SU-DHL-6 (cell line): ENCODE measurements around the gene ACAD11.

Source experiments
- H2AFZ ChIP-seq: fragments of 200-600 bp; sonication (generic); 2 replicates; pipeline ENCODE4 v1.6.1; 2014; ENCODE audit warnings: low read depth, mild to moderate bottlenecking, moderate library complexity, mixed read lengths, antibody characterized with exemption, low read length; ENCODE audit not compliant: severe bottlenecking
- H3F3A ChIP-seq: fragments of 200-600 bp; shearing (Covaris generic); 2 replicates; pipeline ENCODE4 v1.6.0; 2016; ENCODE audit warnings: antibody characterized with exemption, mild to moderate bottlenecking; ENCODE audit not compliant: insufficient read depth
- H3K27ac ChIP-seq: fragments of 200-600 bp; sonication (generic); 2 replicates; pipeline ENCODE4 v1.5.1; 2016; ENCODE audit warnings: low read depth, mild to moderate bottlenecking, low read length, moderate library complexity, mixed read lengths
- H3K27me3 ChIP-seq: fragments of 200-600 bp; sonication (generic), shearing (Covaris generic); 2 replicates; pipeline ENCODE4 v1.6.0; 2014; ENCODE audit warnings: mild to moderate bottlenecking, low read length
- H3K36me3 ChIP-seq: fragments of 200-600 bp; sonication (generic); 2 replicates; pipeline ENCODE4 v1.6.1; 2014; ENCODE audit warnings: mild to moderate bottlenecking, low read length, mixed read lengths
- H3K4me2 ChIP-seq: fragments of 300-600, 200-600 bp; shearing (Covaris generic), sonication (generic); 2 replicates; pipeline ENCODE4 v1.6.0; 2014; ENCODE audit warnings: low read length, low read depth, mild to moderate bottlenecking; ENCODE audit not compliant: poor library complexity, severe bottlenecking
- H3K4me3 ChIP-seq: fragments of 200-600 bp; sonication (generic); 2 replicates; pipeline ENCODE4 v1.5.1; 2014; ENCODE audit warnings: antibody characterized with exemption, low read length, mild to moderate bottlenecking, mixed read lengths; ENCODE audit not compliant: insufficient read depth, poor library complexity, severe bottlenecking
- H3K79me2 ChIP-seq: fragments of 200-600 bp; sonication (generic); 2 replicates; pipeline ENCODE4 v1.6.1; 2014; ENCODE audit warnings: mild to moderate bottlenecking, low read length, moderate library complexity; ENCODE audit not compliant: insufficient read depth
- H3K9ac ChIP-seq: fragments of 200-600 bp; sonication (generic); 2 replicates; pipeline ENCODE4 v1.7.0; 2014; ENCODE audit warnings: mild to moderate bottlenecking, low read length
- H3K9me2 ChIP-seq: fragments of 200-600 bp; sonication (generic); replicated peaks from 2 replicates; pipeline ENCODE4 v1.6.1; 2014; ENCODE audit warnings: low read length; ENCODE audit not compliant: insufficient read depth
- H3K9me3 ChIP-seq: fragments of 200-600 bp; sonication (generic); 2 replicates; pipeline ENCODE4 v1.6.1; 2014; ENCODE audit warnings: low read length, mixed read lengths; ENCODE audit not compliant: insufficient read depth
- H4K20me1 ChIP-seq: fragments of 200-600 bp; sonication (generic); 2 replicates; pipeline ENCODE4 v1.6.1; 2014; ENCODE audit warnings: low read depth, mild to moderate bottlenecking, antibody characterized with exemption, low read length, moderate library complexity, mixed read lengths
- CTCF ChIP-seq: fragments of 200-600 bp; sonication (generic); IDR thresholded peaks from one replicate; pipeline ENCODE4 v1.5.1; 2017; ENCODE audit warnings: antibody characterized with exemption, mild to moderate bottlenecking, low read length, moderate library complexity; ENCODE audit not compliant: insufficient read depth, poor library complexity, severe bottlenecking
- EZH2phosphoT487 ChIP-seq: fragments of 200-600 bp; sonication (generic), shearing (Covaris generic); conservative IDR thresholded peaks from 2 replicates; pipeline ENCODE4 v1.6.1; 2018; ENCODE audit warnings: mild to moderate bottlenecking, antibody characterized with exemption, low read length, moderate library complexity, mixed read lengths

The ACAD11 gene

GRCh38 chr3:132592216-132592615, 67.4 kb downstream of the ACAD11 start:
- Histone ChIP-seq H3K36me3 (peaks cover 4% of the 10 kb centered on the region; the same call in 1 of the 2 replicates), H3K9me2 (no peaks in the 10 kb centered on the region), H3K27me3 (no peaks in the 10 kb centered on the region), H3K79me2 (no peaks in the 10 kb centered on the region), H3K9me3 (no peaks in the 10 kb centered on the region), H3K9ac (no peak overlapping the region), H3K27ac (no peak overlapping the region), H3K4me3 (no peak overlapping the region), H3K4me2 (no peak overlapping the region), H4K20me1 (no peaks in the 10 kb centered on the region), H3F3A (no peaks in the 10 kb centered on the region), H2AFZ (no peak overlapping the region)
- TF ChIP-seq CTCF = no peak
- TF ChIP-seq EZH2phosphoT487 = no peak

- no peaks in the 10 kb centered on the region for H3K36me3 ChIP-seq
- H3K9me3 ChIP-seq = no peaks in the 10 kb centered on the region
- no peaks in the 10 kb centered on the region for H4K20me1 ChIP-seq
- H3K27me3 ChIP-seq = no peaks in the 10 kb centered on the region
- H3K4me3 ChIP-seq = no peak overlapping the region
- no peaks in the 10 kb centered on the region for H3K79me2 ChIP-seq
- no peak overlapping the region for H3K27ac ChIP-seq
- no peaks in the 10 kb centered on the region for H3F3A ChIP-seq
- TF ChIP-seq EZH2phosphoT487 (no peak), CTCF (no peak)
- H2AFZ ChIP-seq = no peak overlapping the region
- no peak overlapping the region for H3K4me2 ChIP-seq
- no peak overlapping the region for H3K9ac ChIP-seq
- H3K9me2 ChIP-seq = no peaks in the 10 kb centered on the region
These were observed 72.2 kb downstream of the ACAD11 start for GRCh38 chr3:132587401-132587800.

GRCh38 chr3:132573797-132574211, 85.8 kb downstream of the ACAD11 start:
- H4K20me1 ChIP-seq = no peaks in the 10 kb centered on the region
- H3K4me2 ChIP-seq = no peak overlapping the region
- H3K79me2 ChIP-seq = no peaks in the 10 kb centered on the region
- no peak overlapping the region for H3K27ac ChIP-seq
- no peaks in the 10 kb centered on the region for H3K27me3 ChIP-seq
- H3K9me3 ChIP-seq = no peaks in the 10 kb centered on the region
- H3F3A ChIP-seq = no peaks in the 10 kb centered on the region
- no peak overlapping the region for H3K9ac ChIP-seq
- TF ChIP-seq CTCF = no peak
- no peak for TF ChIP-seq EZH2phosphoT487
- H3K9me2 ChIP-seq = no peaks in the 10 kb centered on the region
- no peaks in the 10 kb centered on the region for H3K36me3 ChIP-seq
- H3K4me3 ChIP-seq = no peak overlapping the region
- H2AFZ ChIP-seq = no peak overlapping the region

GRCh38 chr3:132570016-132570415, 89.6 kb downstream of the ACAD11 start:
- no peak overlapping the region for H3K4me3 ChIP-seq
- H3K4me2 ChIP-seq = no peak overlapping the region
- H3K27me3 ChIP-seq = no peaks in the 10 kb centered on the region
- TF ChIP-seq CTCF (no peak), EZH2phosphoT487 (no peak)
- H2AFZ ChIP-seq = no peak overlapping the region
- no peak overlapping the region for H3K27ac ChIP-seq
- no peaks in the 10 kb centered on the region for H3K36me3 ChIP-seq
- no peak overlapping the region for H3K9ac ChIP-seq
- H3K9me2 ChIP-seq = no peaks in the 10 kb centered on the region
- no peaks in the 10 kb centered on the region for H3K79me2 ChIP-seq
- H3K9me3 ChIP-seq = no peaks in the 10 kb centered on the region
- no peaks in the 10 kb centered on the region for H3F3A ChIP-seq
- no peaks in the 10 kb centered on the region for H4K20me1 ChIP-seq
